Mesodermal cell (in vitro differentiated cells): Measurements from ENCODE around the gene STARD10.

Experiments used
- H3K27ac ChIP-seq: 2 replicates; pipeline ENCODE4 v1.7.0; 2013; ENCODE audit warnings: mild to moderate bottlenecking, low read depth, low read length, moderate library complexity; ENCODE audit not compliant: severe bottlenecking
- H3K36me3 ChIP-seq: 2 replicates; pipeline ENCODE4 v1.7.1; 2013; ENCODE audit warnings: mild to moderate bottlenecking, low read length, moderate library complexity; ENCODE audit not compliant: control insufficient read depth, insufficient read depth
- H3K4me1 ChIP-seq: one replicate; pipeline ENCODE4 v1.7.1; 2013; ENCODE audit warnings: mild to moderate bottlenecking, low read length; ENCODE audit not compliant: insufficient read depth, control insufficient read depth, poor library complexity, severe bottlenecking
- H3K4me3 ChIP-seq: 2 replicates; pipeline ENCODE4 v1.7.0; 2013; ENCODE audit warnings: low read length, control low read depth, mild to moderate bottlenecking; ENCODE audit not compliant: insufficient read depth, poor library complexity, severe bottlenecking; ENCODE audit errors: extremely low read depth
- H3K9me3 ChIP-seq: 2 replicates; pipeline ENCODE4 v1.7.1; 2013; ENCODE audit warnings: mild to moderate bottlenecking, low read length, moderate library complexity; ENCODE audit not compliant: control insufficient read depth
- WGBS, 2 experiments: methylation state at CpG; one replicate each; pipeline ENCODE4 v1.1.5; 2013; ENCODE audit warnings: missing lambda C conversion rate in 2 of 2; ENCODE audit not compliant: insufficient coverage in 2 of 2; 5-methylcytosine and 5-hydroxymethylcytosine counted together

Gene STARD10

GRCh38 chr11:72721276-72721675 is 72.6 kb downstream of the STARD10 start:
- Histone ChIP-seq H3K27ac (peak overlapping the region; percentile 67), H3K4me3 (no peak overlapping the region)
- 89 to 93% methylated on average over 2 to 3 of the region's 3 CpGs for WGBS, 2 experiments

GRCh38 chr11:72720784-72721183 is 73.1 kb downstream of the STARD10 start:
- Histone ChIP-seq H3K36me3 (peaks cover 50% of the 10 kb centered on the region), H3K9me3 (no peaks in the 10 kb centered on the region), H3K27ac (no peak overlapping the region), H3K4me3 (no peak overlapping the region), H3K4me1 (peaks cover 12% of the 10 kb centered on the region)
- WGBS, 2 experiments: 91 to 100% methylated on average over 3 to 4 of the region's 4 CpGs

More at GRCh38 chr11:72721276-72721675, 72.6 kb downstream of the STARD10 start:
- Histone ChIP-seq H3K36me3 (peaks cover 55% of the 10 kb centered on the region), H3K9me3 (no peaks in the 10 kb centered on the region), H3K4me1 (peaks cover 12% of the 10 kb centered on the region)

GRCh38 chr11:72720047-72720446 is 73.8 kb downstream of the STARD10 start:
- H3K4me1 ChIP-seq: peaks cover 12% of the 10 kb centered on the region
- H3K36me3 ChIP-seq: peaks cover 47% of the 10 kb centered on the region
- no peak overlapping the region for H3K4me3 ChIP-seq
- H3K9me3 ChIP-seq: no peaks in the 10 kb centered on the region
- WGBS, 2 experiments: 97 to 100% methylated on average over 3 of the region's 3 CpGs
- no peak overlapping the region for H3K27ac ChIP-seq

GRCh38 chr11:72719551-72719950 is 74.3 kb downstream of the STARD10 start:
- no peaks in the 10 kb centered on the region for H3K9me3 ChIP-seq
- 84 to 94% methylated on average over 2 to 4 of the region's 4 CpGs for WGBS, 2 experiments
- H3K4me3 ChIP-seq: no peak overlapping the region
- H3K27ac ChIP-seq: no peak overlapping the region
- H3K4me1 ChIP-seq: peaks cover 12% of the 10 kb centered on the region
- H3K36me3 ChIP-seq: peaks cover 49% of the 10 kb centered on the region

DNA sequence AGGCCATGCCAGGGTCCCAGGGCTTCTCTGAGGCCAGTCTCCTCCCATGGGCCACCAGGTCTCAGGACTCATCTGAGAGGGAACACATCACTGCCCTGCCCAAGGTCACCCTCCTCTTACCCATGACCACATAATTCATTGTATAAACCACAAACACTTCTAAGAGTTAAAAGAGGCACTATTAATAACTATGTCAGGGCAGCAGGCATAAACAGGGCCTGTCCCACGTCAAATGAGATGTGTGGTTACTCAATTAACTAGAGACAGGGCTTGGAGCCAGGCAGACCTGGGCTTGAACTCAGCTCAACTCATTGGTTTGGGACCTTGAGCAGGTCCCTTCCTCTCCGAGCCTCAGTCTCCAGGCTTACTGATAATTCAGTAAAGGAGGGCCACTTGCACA is 74.7 kb downstream of the STARD10 start:
- WGBS, 2 experiments: 94 to 96% methylated on average over 2 of the region's 2 CpGs
- no peaks in the 10 kb centered on the region for H3K9me3 ChIP-seq
- H3K36me3 ChIP-seq: peaks cover 45% of the 10 kb centered on the region
- H3K4me3 ChIP-seq: no peak overlapping the region
- H3K4me1 ChIP-seq: peaks cover 12% of the 10 kb centered on the region
- no peak overlapping the region for H3K27ac ChIP-seq

DNA sequence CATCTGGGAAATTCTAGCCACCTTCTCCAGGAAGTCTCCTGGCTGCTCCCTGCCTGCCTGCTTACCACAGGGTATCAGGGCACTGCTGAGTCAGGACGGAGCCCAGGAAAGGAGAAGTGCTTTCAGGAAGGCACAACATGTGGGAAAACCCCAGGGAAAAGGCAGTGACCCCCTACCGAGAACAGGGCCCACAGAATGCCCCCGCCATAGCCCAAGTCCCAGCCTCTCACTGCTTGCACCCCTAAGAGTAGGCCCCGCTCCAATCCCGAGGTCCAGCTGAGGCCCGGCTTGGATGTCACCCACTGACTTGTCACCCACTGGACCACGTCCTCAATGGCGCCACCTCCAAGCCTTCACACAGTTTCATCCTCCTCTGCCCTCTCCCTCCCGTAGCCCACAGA is 75.7 kb downstream of the STARD10 start:
- WGBS, 2 experiments: 86 to 99% methylated on average over 7 to 9 of the region's 9 CpGs
- Histone ChIP-seq H3K4me3 (no peak overlapping the region), H3K4me1 (peaks cover 18% of the 10 kb centered on the region), H3K36me3 (peaks cover 36% of the 10 kb centered on the region), H3K9me3 (no peaks in the 10 kb centered on the region), H3K27ac (no peak overlapping the region)

GRCh38 chr11:72716788-72717435 is 76.9 kb downstream of the STARD10 start:
- Histone ChIP-seq H3K27ac (no peak overlapping the region), H3K36me3 (peaks cover 36% of the 10 kb centered on the region), H3K9me3 (no peaks in the 10 kb centered on the region), H3K4me1 (peaks cover 17% of the 10 kb centered on the region), H3K4me3 (no peak overlapping the region)
- WGBS, 2 experiments: 91 to 93% methylated on average over 11 to 14 of the region's 14 CpGs

GRCh38 chr11:72716290-72716689 is 77.6 kb downstream of the STARD10 start:
- Histone ChIP-seq H3K27ac (no peak overlapping the region), H3K4me3 (no peak overlapping the region), H3K36me3 (peaks cover 39% of the 10 kb centered on the region), H3K4me1 (peaks cover 16% of the 10 kb centered on the region), H3K9me3 (no peaks in the 10 kb centered on the region)
- 81 to 90% methylated on average over 7 of the region's 7 CpGs for WGBS, 2 experiments

DNA sequence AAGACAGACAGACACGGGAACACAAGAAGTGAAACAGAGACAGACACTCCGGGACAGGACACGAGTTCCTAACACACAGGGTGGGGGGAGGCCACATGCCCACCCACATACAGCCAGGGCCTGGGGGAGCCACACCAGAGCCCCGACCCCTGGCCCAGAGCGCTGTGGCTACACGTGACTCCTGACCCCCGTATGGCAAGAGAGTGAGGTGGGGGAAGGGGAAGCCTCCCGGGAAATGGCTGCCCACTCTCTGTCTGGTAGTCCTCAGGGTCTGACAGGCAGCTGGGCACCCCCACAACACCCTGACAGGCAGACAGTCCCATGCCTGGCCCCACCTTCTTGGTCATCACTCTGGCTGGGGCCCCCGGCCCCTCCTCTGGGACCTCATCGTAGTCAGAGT is 81.0 kb downstream of the STARD10 start:
- Histone ChIP-seq H3K9me3 (no peaks in the 10 kb centered on the region), H3K36me3 (peaks cover 45% of the 10 kb centered on the region), H3K27ac (peak overlapping the region; percentile 84), H3K4me3 (no peak overlapping the region), H3K4me1 (peaks cover 16% of the 10 kb centered on the region)
- 62 to 74% methylated on average over 3 to 4 of the region's 10 CpGs for WGBS, 2 experiments

GRCh38 chr11:72712168-72712751 is 81.6 kb downstream of the STARD10 start:
- H3K27ac ChIP-seq: peak overlapping the region; percentile 84
- WGBS, 2 experiments: 76 to 77% methylated on average over 18 to 19 of the region's 26 CpGs

DNA sequence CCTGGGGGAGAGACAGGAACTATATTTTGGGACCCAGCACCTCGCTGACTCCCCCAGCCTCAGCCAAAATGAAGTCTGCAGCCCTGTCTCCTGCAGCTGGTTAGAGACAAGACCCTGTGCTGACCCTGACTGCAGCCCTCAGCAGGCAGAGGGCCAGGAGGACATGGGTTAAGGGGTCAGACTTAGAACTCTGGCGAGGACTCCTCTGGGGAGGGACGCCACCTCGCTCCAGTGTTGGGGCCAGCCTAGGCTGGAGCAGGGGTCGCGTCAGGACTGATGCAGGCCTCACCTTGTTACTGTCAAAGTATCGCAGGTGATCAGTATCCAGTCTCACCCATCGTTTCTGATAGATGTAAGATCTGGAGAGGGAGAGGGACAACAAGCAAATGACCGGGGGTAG is 82.7 kb downstream of the STARD10 start:
- WGBS, 2 experiments: 92 to 94% methylated on average over 8 to 9 of the region's 9 CpGs
- Histone ChIP-seq H3K4me3 (no peak overlapping the region), H3K4me1 (peaks cover 21% of the 10 kb centered on the region), H3K36me3 (peaks cover 48% of the 10 kb centered on the region), H3K27ac (no peak overlapping the region), H3K9me3 (no peaks in the 10 kb centered on the region)

More at GRCh38 chr11:72712168-72712751, 81.6 kb downstream of the STARD10 start:
- H3K9me3 ChIP-seq: no peaks in the 10 kb centered on the region
- H3K36me3 ChIP-seq: peaks cover 43% of the 10 kb centered on the region
- H3K4me3 ChIP-seq: no peak overlapping the region
- H3K4me1 ChIP-seq: peaks cover 16% of the 10 kb centered on the region
